ENCODE data around the gene NACC1. TPM values are rescaled to one million over a fixed set of nuclear protein-coding genes. Genes with fewer than 3 reads are reported as not detected.

The NACC1 gene
- total and polyA plus RNA-seq, 2 donors from 2014 or later: 16.7 to 46.1 TPM

GRCh38 chr19:13097033-13097462, 21.0 kb upstream of the NACC1 start:
- intact Hi-C loops (cut with DNase I): loop anchor here (5.0 kb wide), 1 partner anchor 120 kb away; no protein-coding TSS in a partner anchor
- H3K9ac ChIP-seq (ENCODE audit: low read length in 3 of 3): no peak overlapping the region
- H3K4me3 ChIP-seq (ENCODE audit: low read length in 3 of 3): no peak overlapping the region
- H3K36me3 ChIP-seq (ENCODE audit: control insufficient read depth in 2 of 3, insufficient read depth in 3 of 3, low read length in 3 of 3): no peaks in the 10 kb centered on the region
- H3K9me3 ChIP-seq (ENCODE audit: control insufficient read depth in 2 of 3, insufficient read depth in 1 of 3, low read length in 3 of 3): no peaks in the 10 kb centered on the region
- DNase-seq (no peak), FAIRE-seq (no peak)
- H3K27ac ChIP-seq (ENCODE audit: low read depth in 2 of 2, low read length in 2 of 2): no peak overlapping the region
- TF ChIP-seq CTCF (IDR thresholded peaks at IDR 0.05; ENCODE audit: borderline replicate concordance, extremely low read depth, insufficient read depth): no peak
- H3K27me3 ChIP-seq (ENCODE audit: control insufficient read depth, insufficient read depth, low read length): peaks cover 15% of the 10 kb centered on the region
- H3K4me1 ChIP-seq (ENCODE audit: control insufficient read depth in 2 of 3, insufficient read depth in 2 of 3, low read depth in 1 of 3, low read length in 3 of 3): peaks cover 0 to 29% (median 10%) of the 10 kb centered on the region in 3 donors

- intact Hi-C loops (cut with DNase I): loop anchor here (5.0 kb wide), 1 partner anchor 120 kb away; no protein-coding TSS in a partner anchor
- H3K4me1 ChIP-seq (ENCODE audit: control insufficient read depth in 2 of 3, insufficient read depth in 2 of 3, low read depth in 1 of 3, low read length in 3 of 3): peaks cover 0 to 28% (median 10%) of the 10 kb centered on the region in 3 donors
These were observed 20.4 kb upstream of the NACC1 start for GRCh38 chr19:13097463-13098258.

GRCh38 chr19:13098277-13099072, 19.6 kb upstream of the NACC1 start:
- Histone ChIP-seq H3K36me3 (ENCODE audit: control insufficient read depth in 2 of 3, insufficient read depth in 3 of 3, low read length in 3 of 3) (no peaks in the 10 kb centered on the region), H3K4me1 (ENCODE audit: control insufficient read depth in 2 of 3, insufficient read depth in 2 of 3, low read depth in 1 of 3, low read length in 3 of 3) (peaks cover 0 to 33% (median 7%) of the 10 kb centered on the region in 3 donors), H3K27ac (ENCODE audit: low read depth in 2 of 2, low read length in 2 of 2) (peak overlapping the region; percentile 4 to 89), H3K4me3 (ENCODE audit: low read length in 3 of 3) (no peak overlapping the region), H3K9me3 (ENCODE audit: control insufficient read depth in 2 of 3, insufficient read depth in 1 of 3, low read length in 3 of 3) (no peaks in the 10 kb centered on the region), H3K27me3 (ENCODE audit: control insufficient read depth, insufficient read depth, low read length) (peaks cover 15% of the 10 kb centered on the region), H3K9ac (ENCODE audit: low read length in 3 of 3) (no peak overlapping the region)
- intact Hi-C loops (cut with DNase I): loop anchor here (5.0 kb wide), 1 partner anchor 121 kb away; no protein-coding TSS in a partner anchor
- no peak for TF ChIP-seq CTCF (IDR thresholded peaks at IDR 0.05; ENCODE audit: borderline replicate concordance, extremely low read depth, insufficient read depth)
- FAIRE-seq: no peak
- peak in 2 of 5 donors; percentile 58 to 65 for DNase-seq

More at GRCh38 chr19:13097463-13098258, 20.4 kb upstream of the NACC1 start:
- Histone ChIP-seq H3K9ac (ENCODE audit: low read length in 3 of 3) (no peak overlapping the region), H3K27me3 (ENCODE audit: control insufficient read depth, insufficient read depth, low read length) (peaks cover 15% of the 10 kb centered on the region), H3K9me3 (ENCODE audit: control insufficient read depth in 2 of 3, insufficient read depth in 1 of 3, low read length in 3 of 3) (no peaks in the 10 kb centered on the region), H3K36me3 (ENCODE audit: control insufficient read depth in 2 of 3, insufficient read depth in 3 of 3, low read length in 3 of 3) (no peaks in the 10 kb centered on the region), H3K27ac (ENCODE audit: low read depth in 2 of 2, low read length in 2 of 2) (peak overlapping the region in 1 of 2 donors; percentile 37), H3K4me3 (ENCODE audit: low read length in 3 of 3) (no peak overlapping the region)
- DNase-seq: peak in 2 of 5 donors; percentile 69 to 87
- FAIRE-seq: no peak
- TF ChIP-seq CTCF (IDR thresholded peaks at IDR 0.05; ENCODE audit: borderline replicate concordance, extremely low read depth, insufficient read depth): no peak

Data from kidney (tissue), 14 donors.